NCI-H748 (cell line): ENCODE measurements around the gene PDZD2.
"Not testable (repeated sequence)": the region's sequence is repeated elsewhere in the genome, so short reads cannot be mapped to it uniquely, and the experiment has no call there.

Experiments
- DNase-seq: peaks from one replicate; lab custom pipeline; 2025; ENCODE audit not compliant: unreplicated experiment; lab: John Stamatoyannopoulos, UW

PDZD2 gene

GRCh38 chr5:31688515-31689092, 49.7 kb downstream of the PDZD2 start:
- no peak for DNase-seq

- not testable (repeated sequence) for DNase-seq
Observed at GRCh38 chr5:31691408-31691807, 52.5 kb downstream of the PDZD2 start.

- no peak for DNase-seq
Observed at GRCh38 chr5:31692561-31693221, 53.8 kb downstream of the PDZD2 start.

GRCh38 chr5:31698673-31699072, 59.7 kb downstream of the PDZD2 start:
- DNase-seq, result no peak

- DNase-seq, result no peak
Observed at GRCh38 chr5:31701642-31702299, 62.8 kb downstream of the PDZD2 start.

- DNase-seq, result no peak
Observed at GRCh38 chr5:31702712-31703111, 63.8 kb downstream of the PDZD2 start.

GRCh38 chr5:31703757-31704156, 64.8 kb downstream of the PDZD2 start:
- DNase-seq, result no peak

- DNase-seq, result no peak
Observed at GRCh38 chr5:31706186-31706585, 67.3 kb downstream of the PDZD2 start.

GRCh38 chr5:31707329-31707728, 68.4 kb downstream of the PDZD2 start:
- DNase-seq, result no peak

GRCh38 chr5:31708089-31708488, 69.2 kb downstream of the PDZD2 start:
- DNase-seq, result no peak

GRCh38 chr5:31711363-31711762, 72.4 kb downstream of the PDZD2 start:
- DNase-seq, result no peak

- DNase-seq, result no peak
Observed at GRCh38 chr5:31711935-31712592, 73.1 kb downstream of the PDZD2 start.

- no peak for DNase-seq
Observed at GRCh38 chr5:31717561-31717960, 78.6 kb downstream of the PDZD2 start.

GRCh38 chr5:31720004-31720403, 81.1 kb downstream of the PDZD2 start:
- DNase-seq, result no peak

GRCh38 chr5:31720811-31721345, 81.9 kb downstream of the PDZD2 start:
- DNase-seq, result no peak

- DNase-seq, result no peak
Observed at GRCh38 chr5:31722111-31722510, 83.2 kb downstream of the PDZD2 start.

GRCh38 chr5:31725996-31726395, 87.1 kb downstream of the PDZD2 start:
- DNase-seq, result no peak

GRCh38 chr5:31726952-31727351, 88.0 kb downstream of the PDZD2 start:
- DNase-seq, result no peak

GRCh38 chr5:31728039-31728438, 89.1 kb downstream of the PDZD2 start:
- DNase-seq, result no peak

- DNase-seq, result not testable (repeated sequence)
Observed at GRCh38 chr5:31728806-31729205, 89.9 kb downstream of the PDZD2 start.

GRCh38 chr5:31730139-31730538, 91.2 kb downstream of the PDZD2 start:
- DNase-seq, result no peak

- DNase-seq, result no peak
Observed at GRCh38 chr5:31731016-31731415, 92.1 kb downstream of the PDZD2 start.
